ENCODE data around the gene CCDC188.

CCDC188 gene

DNA sequence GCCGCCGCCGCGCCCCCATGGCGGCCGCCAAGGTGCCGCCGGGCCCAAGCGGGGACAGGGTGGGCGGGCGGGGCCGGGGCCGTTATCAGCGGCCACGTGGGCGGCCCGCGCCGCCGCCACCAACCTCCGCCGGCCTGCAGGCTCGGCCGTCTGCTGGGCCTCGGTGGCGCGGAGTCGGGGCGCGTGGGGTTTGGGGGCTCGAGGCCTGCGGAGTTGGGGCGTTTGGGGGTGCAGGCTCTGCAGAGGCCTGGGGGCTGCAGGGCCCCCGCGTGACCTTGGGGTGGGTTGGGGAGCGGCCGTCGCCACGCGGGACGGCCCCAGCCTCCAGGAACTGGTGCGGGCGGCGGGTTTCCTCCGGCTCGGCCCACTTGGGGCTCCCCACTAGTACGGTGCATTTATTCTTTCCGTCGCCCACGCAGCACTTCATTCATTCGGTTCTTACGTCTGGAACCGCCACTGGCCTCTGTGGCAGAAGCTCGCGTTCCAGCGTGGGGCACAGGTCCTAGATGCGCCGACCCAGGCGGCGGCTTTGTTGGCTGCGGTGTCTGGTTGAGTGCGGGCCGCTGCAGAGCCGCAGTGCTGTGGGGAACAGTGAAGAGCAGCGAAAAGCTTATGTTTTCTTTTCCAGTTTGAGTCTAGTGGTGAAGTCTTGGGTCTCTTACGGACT lies 33.1 kb downstream of the CCDC188 start:
- DNase-seq (ENCODE audit: extremely low spot score): no peak
- CTCF ChIA-PET: no interaction called here
- TF ChIP-seq SP1 (IDR thresholded peaks at IDR 0.05) (no peak), FOXA1 (IDR thresholded peaks at IDR 0.05) (no peak), LEF1 (IDR thresholded peaks at IDR 0.05; ENCODE audit: borderline replicate concordance) (no peak), ARNT (IDR thresholded peaks at IDR 0.05) (no peak), FOXM1 (IDR thresholded peaks at IDR 0.05; ENCODE audit: borderline replicate concordance) (no peak), SUZ12 (IDR thresholded peaks at IDR 0.05) (no peak), FOXK2 (IDR thresholded peaks at IDR 0.05) (no peak), CTBP1 (IDR thresholded peaks at IDR 0.05; ENCODE audit: borderline replicate concordance) (no peak), HDGF (IDR thresholded peaks at IDR 0.05; ENCODE audit: borderline replicate concordance) (no peak), TARDBP (IDR thresholded peaks at IDR 0.05) (no peak), L3MBTL2 (conservative IDR thresholded peaks at IDR 0.05) (no peak), ELF4 (IDR thresholded peaks at IDR 0.05) (no peak), ZNF384 (IDR thresholded peaks at IDR 0.05) (no peak), BHLHE40 (IDR thresholded peaks at IDR 0.05; ENCODE audit: borderline replicate concordance) (no peak), NFRKB (IDR thresholded peaks at IDR 0.05) (no peak)
- TF ChIP-seq, protein P1, sequence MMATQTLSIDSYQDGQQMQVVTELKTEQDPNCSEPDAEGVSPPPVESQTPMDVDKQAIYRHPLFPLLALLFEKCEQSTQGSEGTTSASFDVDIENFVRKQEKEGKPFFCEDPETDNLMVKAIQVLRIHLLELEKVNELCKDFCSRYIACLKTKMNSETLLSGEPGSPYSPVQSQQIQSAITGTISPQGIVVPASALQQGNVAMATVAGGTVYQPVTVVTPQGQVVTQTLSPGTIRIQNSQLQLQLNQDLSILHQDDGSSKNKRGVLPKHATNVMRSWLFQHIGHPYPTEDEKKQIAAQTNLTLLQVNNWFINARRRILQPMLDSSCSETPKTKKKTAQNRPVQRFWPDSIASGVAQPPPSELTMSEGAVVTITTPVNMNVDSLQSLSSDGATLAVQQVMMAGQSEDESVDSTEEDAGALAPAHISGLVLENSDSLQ (IDR thresholded peaks at IDR 0.05): no peak
- POLR2A ChIA-PET: interaction anchor here (0.6 to 5.0 kb wide), 11 partner anchors 8 to 175 kb away, joined by 3 to 51 read pairs (median 6); partner anchors contain the start of genes DGCR8 and ZDHHC8

DNA sequence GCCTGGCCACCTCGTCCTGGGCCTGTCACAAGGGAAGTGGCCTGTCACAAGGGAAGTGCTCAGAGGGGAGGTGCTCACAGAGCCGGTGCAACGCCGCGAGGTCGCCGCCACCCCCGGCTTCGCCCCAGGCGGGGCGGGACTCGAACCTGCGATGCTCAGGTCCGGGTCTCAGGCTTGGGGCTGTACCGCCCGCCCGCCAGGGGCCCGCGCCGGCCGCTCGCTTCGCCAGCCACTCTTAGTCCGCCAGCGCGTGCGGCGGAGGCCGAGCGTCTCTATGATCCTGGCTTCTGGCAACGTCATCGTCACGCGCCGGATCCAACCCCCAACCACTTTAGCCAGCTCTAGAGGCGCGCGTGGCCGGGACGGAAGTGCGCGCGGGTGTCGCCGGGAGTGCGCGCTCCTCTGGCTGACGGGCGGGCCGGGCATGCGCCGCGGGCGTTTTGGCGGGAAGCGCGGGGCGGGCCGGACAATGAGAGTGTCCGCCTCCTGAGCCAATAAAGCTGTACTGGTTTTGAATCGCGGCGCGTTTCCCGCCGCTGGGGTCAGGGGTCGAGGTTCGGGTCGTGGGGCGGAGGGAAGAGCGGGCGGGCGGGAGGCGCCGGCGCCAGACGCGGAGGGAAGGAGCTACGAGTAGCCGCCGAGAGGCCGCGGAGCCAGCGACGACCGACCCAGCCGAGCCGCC lies 33.8 kb downstream of the CCDC188 start, which contains the start of gene TRMT2A:
TRMT2A (minus strand) TSS at position 276 of the 682 bp plus-strand sequence. CDS start 320 bp downstream, outside the sequence.
- ChIA-PET POLR2A (interaction anchor here (0.6 to 5.0 kb wide), 11 partner anchors 9 to 174 kb away, joined by 3 to 51 read pairs (median 6); partner anchors contain the start of genes DGCR8 and ZDHHC8), CTCF (no interaction called here)
- TF ChIP-seq, protein P1 (IDR thresholded peaks at IDR 0.05): peak; percentile 91
- TF ChIP-seq SP1 (IDR thresholded peaks at IDR 0.05) (no peak), ELF4 (IDR thresholded peaks at IDR 0.05) (peak; percentile 34; the same call in 1 of the 2 replicates), CTBP1 (IDR thresholded peaks at IDR 0.05; ENCODE audit: borderline replicate concordance) (peak; percentile 47; the same call in 1 of the 2 replicates), LEF1 (IDR thresholded peaks at IDR 0.05; ENCODE audit: borderline replicate concordance) (no peak; the same call in 1 of the 2 replicates), L3MBTL2 (conservative IDR thresholded peaks at IDR 0.05) (peak; percentile 83)
- peak; percentile 99 for DNase-seq (ENCODE audit: extremely low spot score)

- no peak for DNase-seq (ENCODE audit: extremely low spot score)
- TF ChIP-seq ARNT (IDR thresholded peaks at IDR 0.05) (no peak), CTBP1 (IDR thresholded peaks at IDR 0.05; ENCODE audit: borderline replicate concordance) (no peak), ZNF384 (IDR thresholded peaks at IDR 0.05) (no peak), BHLHE40 (IDR thresholded peaks at IDR 0.05; ENCODE audit: borderline replicate concordance) (no peak), HDGF (IDR thresholded peaks at IDR 0.05; ENCODE audit: borderline replicate concordance) (no peak), FOXM1 (IDR thresholded peaks at IDR 0.05; ENCODE audit: borderline replicate concordance) (no peak), SUZ12 (IDR thresholded peaks at IDR 0.05) (no peak), NFRKB (IDR thresholded peaks at IDR 0.05) (no peak), LEF1 (IDR thresholded peaks at IDR 0.05; ENCODE audit: borderline replicate concordance) (no peak), SP1 (IDR thresholded peaks at IDR 0.05) (no peak), L3MBTL2 (conservative IDR thresholded peaks at IDR 0.05) (no peak), TARDBP (IDR thresholded peaks at IDR 0.05) (no peak)
- TF ChIP-seq, protein P1 (IDR thresholded peaks at IDR 0.05): no peak
- ChIA-PET CTCF (no interaction called here), POLR2A (interaction anchor here (0.6 to 5.0 kb wide), 11 partner anchors 9 to 204 kb away, joined by 3 to 51 read pairs (median 6); partner anchors contain the start of genes DGCR6L, DGCR8 and ZDHHC8)
Measured at GRCh38 chr22:20116376-20116950, 34.4 kb downstream of the CCDC188 start.

DNA sequence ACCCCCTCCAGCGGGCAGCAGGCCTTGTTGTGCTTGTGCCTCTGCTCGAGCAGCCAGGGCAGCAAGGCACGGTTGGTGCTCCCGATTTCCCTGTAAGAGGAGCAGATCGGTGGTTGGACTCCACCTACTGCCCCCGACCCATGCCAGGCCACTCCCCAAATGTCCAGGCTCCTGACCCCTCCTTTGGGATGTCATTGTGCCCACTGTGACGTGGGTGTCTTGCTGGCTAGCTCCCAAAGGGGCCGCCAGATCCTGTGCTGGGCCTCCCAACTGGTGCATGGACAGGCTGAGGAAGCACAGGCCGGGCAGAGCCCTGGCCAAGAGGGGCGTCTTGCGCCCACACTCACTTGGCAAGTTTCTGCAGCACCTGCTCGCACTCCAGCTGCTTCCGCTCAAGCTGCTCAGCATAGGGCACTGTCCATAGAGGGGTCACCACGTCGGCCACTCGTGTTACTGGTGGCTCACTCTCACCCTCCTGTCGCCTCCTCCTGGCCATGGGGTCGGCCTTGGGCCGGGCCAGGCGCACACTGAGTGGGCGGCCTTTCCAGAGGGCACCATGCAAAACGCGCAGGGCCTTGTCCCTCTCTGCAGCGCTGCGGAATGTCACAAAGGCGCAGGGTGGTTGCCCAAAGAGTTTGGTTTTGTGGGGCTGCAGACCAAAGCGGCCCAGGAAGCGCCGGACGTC lies 35.0 kb downstream of the CCDC188 start, which contains the start of gene RANBP1:
RANBP1 (plus strand) TSS at position 414 of the 685 bp plus-strand sequence; CDS start at position 495, 81 bp downstream.
- DNase-seq (ENCODE audit: extremely low spot score): no peak
- TF ChIP-seq FOXA1 (IDR thresholded peaks at IDR 0.05) (no peak), L3MBTL2 (conservative IDR thresholded peaks at IDR 0.05) (no peak), LEF1 (IDR thresholded peaks at IDR 0.05; ENCODE audit: borderline replicate concordance) (no peak), TARDBP (IDR thresholded peaks at IDR 0.05) (no peak), ARNT (IDR thresholded peaks at IDR 0.05) (no peak), HDGF (IDR thresholded peaks at IDR 0.05; ENCODE audit: borderline replicate concordance) (no peak), ELF4 (IDR thresholded peaks at IDR 0.05) (no peak), ZNF384 (IDR thresholded peaks at IDR 0.05) (no peak), FOXK2 (IDR thresholded peaks at IDR 0.05) (no peak), FOXM1 (IDR thresholded peaks at IDR 0.05; ENCODE audit: borderline replicate concordance) (no peak), BHLHE40 (IDR thresholded peaks at IDR 0.05; ENCODE audit: borderline replicate concordance) (no peak), CTBP1 (IDR thresholded peaks at IDR 0.05; ENCODE audit: borderline replicate concordance) (no peak), NFRKB (IDR thresholded peaks at IDR 0.05) (no peak), SUZ12 (IDR thresholded peaks at IDR 0.05) (no peak), SP1 (IDR thresholded peaks at IDR 0.05) (no peak)
- TF ChIP-seq, protein P1 (IDR thresholded peaks at IDR 0.05): no peak
- ChIA-PET POLR2A (interaction anchor here (0.6 to 3.1 kb wide), 7 partner anchors 8 to 204 kb away, joined by 3 to 22 read pairs (median 6); partner anchors contain the start of genes DGCR6L and DGCR8), CTCF (interaction anchor here (0.6 kb wide), 1 partner anchor 21 kb away, joined by 3 read pairs; no protein-coding TSS in a partner anchor)
